ENCODE results near the gene BRD9.

The BRD9 gene

DNA sequence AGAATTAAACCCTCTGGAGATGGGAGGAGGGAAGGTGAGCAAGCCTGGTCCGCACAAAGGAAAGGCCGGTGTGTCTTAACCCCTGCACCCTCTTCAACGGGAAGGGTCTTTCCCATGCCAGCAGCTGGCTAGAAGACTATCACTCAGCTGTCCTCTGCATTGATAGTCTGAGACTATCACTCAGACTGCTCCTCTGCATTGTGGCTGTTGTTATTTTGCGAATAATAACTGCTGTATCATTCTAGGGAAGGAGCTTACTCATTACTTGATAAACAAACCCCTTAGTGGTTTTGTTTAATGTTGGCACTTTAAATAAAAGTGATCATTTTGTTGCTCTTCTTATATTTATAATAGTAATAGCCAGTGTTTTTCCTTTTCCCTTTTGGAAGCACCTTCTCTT is 8.2 kb upstream of the BRD9 start:
- Histone ChIP-seq H3K4me3 (IDR thresholded peaks at IDR 0.05; ENCODE audit: insufficient read depth, low read depth, low read length) (no peak overlapping the region), H3K4me2 (no peak overlapping the region), H3K79me2 (ENCODE audit: insufficient read depth, low read depth) (peaks cover 2% of the 10 kb centered on the region; the same call in 1 of the 2 replicates), H3K27me3 (ENCODE audit: insufficient read depth, low read depth) (no peaks in the 10 kb centered on the region), H4K20me1 (ENCODE audit: insufficient read depth) (no peaks in the 10 kb centered on the region), H3K9ac (no peak overlapping the region), H3K4me1 (ENCODE audit: low read depth, poor library complexity, severe bottlenecking) (no peaks in the 10 kb centered on the region), H3K27ac (no peak overlapping the region), H3K36me3 (ENCODE audit: insufficient read depth) (no peaks in the 10 kb centered on the region; the same call in 1 of the 2 replicates), H2AFZ (ENCODE audit: low read depth) (no peak overlapping the region)
- TF ChIP-seq, protein P1, sequence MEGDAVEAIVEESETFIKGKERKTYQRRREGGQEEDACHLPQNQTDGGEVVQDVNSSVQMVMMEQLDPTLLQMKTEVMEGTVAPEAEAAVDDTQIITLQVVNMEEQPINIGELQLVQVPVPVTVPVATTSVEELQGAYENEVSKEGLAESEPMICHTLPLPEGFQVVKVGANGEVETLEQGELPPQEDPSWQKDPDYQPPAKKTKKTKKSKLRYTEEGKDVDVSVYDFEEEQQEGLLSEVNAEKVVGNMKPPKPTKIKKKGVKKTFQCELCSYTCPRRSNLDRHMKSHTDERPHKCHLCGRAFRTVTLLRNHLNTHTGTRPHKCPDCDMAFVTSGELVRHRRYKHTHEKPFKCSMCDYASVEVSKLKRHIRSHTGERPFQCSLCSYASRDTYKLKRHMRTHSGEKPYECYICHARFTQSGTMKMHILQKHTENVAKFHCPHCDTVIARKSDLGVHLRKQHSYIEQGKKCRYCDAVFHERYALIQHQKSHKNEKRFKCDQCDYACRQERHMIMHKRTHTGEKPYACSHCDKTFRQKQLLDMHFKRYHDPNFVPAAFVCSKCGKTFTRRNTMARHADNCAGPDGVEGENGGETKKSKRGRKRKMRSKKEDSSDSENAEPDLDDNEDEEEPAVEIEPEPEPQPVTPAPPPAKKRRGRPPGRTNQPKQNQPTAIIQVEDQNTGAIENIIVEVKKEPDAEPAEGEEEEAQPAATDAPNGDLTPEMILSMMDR (conservative IDR thresholded peaks at IDR 0.05; ENCODE audit: low read depth, low read length) = no peak

- Histone ChIP-seq H3K4me1 (ENCODE audit: low read depth, poor library complexity, severe bottlenecking) (peaks cover 20% of the 10 kb centered on the region), H3K27ac (peak overlapping the region; percentile 50), H3K79me2 (ENCODE audit: insufficient read depth, low read depth) (peaks cover 55% of the 10 kb centered on the region), H3K36me3 (ENCODE audit: insufficient read depth) (peaks cover 5% of the 10 kb centered on the region; the same call in 1 of the 2 replicates), H3K4me3 (IDR thresholded peaks at IDR 0.05; ENCODE audit: insufficient read depth, low read depth, low read length) (peak overlapping the region; percentile 48), H2AFZ (ENCODE audit: low read depth) (peak overlapping the region; percentile 48; the same call in 1 of the 2 replicates), H4K20me1 (ENCODE audit: insufficient read depth) (no peaks in the 10 kb centered on the region), H3K4me2 (peak overlapping the region; percentile 100), H3K27me3 (ENCODE audit: insufficient read depth, low read depth) (no peaks in the 10 kb centered on the region), H3K9ac (peak overlapping the region; percentile 75)
- TF ChIP-seq, protein P1 (conservative IDR thresholded peaks at IDR 0.05; ENCODE audit: low read depth, low read length) = no peak
These were observed 1.1 kb upstream of the BRD9 start for GRCh38 chr5:893711-894110.

DNA sequence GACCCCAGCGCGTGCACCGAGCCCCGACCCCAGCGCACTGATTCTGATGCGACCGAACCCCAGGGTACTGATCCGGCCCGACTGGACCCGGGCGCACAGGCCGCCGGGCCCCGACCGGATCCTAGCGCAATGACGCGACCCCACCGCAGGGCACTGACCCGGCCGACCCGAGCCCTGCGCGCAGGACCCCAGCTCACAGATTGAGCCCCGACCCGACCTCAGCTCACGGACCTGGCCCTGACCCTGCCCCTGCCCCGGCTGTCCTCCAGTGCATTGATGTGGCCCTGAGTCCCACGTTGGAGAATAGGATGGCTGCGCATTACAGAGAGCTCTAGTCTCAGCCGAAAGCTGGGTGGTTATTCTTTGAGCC is 521 bp upstream of the BRD9 start:
- peaks cover 20% of the 10 kb centered on the region for H3K4me1 ChIP-seq (ENCODE audit: low read depth, poor library complexity, severe bottlenecking)
- H3K9ac ChIP-seq = peak overlapping the region; percentile 75
- peak overlapping the region; percentile 100 for H3K4me2 ChIP-seq
- H3K27me3 ChIP-seq (ENCODE audit: insufficient read depth, low read depth) = no peaks in the 10 kb centered on the region
- H3K27ac ChIP-seq = peak overlapping the region; percentile 50
- H3K4me3 ChIP-seq (IDR thresholded peaks at IDR 0.05; ENCODE audit: insufficient read depth, low read depth, low read length) = peak overlapping the region; percentile 48
- peaks cover 7% of the 10 kb centered on the region; the same call in 1 of the 2 replicates for H3K36me3 ChIP-seq (ENCODE audit: insufficient read depth)
- peaks cover 55% of the 10 kb centered on the region for H3K79me2 ChIP-seq (ENCODE audit: insufficient read depth, low read depth)
- TF ChIP-seq, protein P1 (conservative IDR thresholded peaks at IDR 0.05; ENCODE audit: low read depth, low read length) = no peak
- H2AFZ ChIP-seq (ENCODE audit: low read depth) = peak overlapping the region; percentile 48; the same call in 1 of the 2 replicates
- no peaks in the 10 kb centered on the region for H4K20me1 ChIP-seq (ENCODE audit: insufficient read depth)

- Histone ChIP-seq H3K4me1 (ENCODE audit: low read depth, poor library complexity, severe bottlenecking) (peaks cover 20% of the 10 kb centered on the region), H3K27ac (peak overlapping the region; percentile 41), H3K9ac (peak overlapping the region; percentile 75), H3K4me2 (peak overlapping the region; percentile 91), H3K79me2 (ENCODE audit: insufficient read depth, low read depth) (peaks cover 57% of the 10 kb centered on the region), H3K4me3 (IDR thresholded peaks at IDR 0.05; ENCODE audit: insufficient read depth, low read depth, low read length) (no peak overlapping the region), H2AFZ (ENCODE audit: low read depth) (peak overlapping the region; percentile 48), H3K27me3 (ENCODE audit: insufficient read depth, low read depth) (no peaks in the 10 kb centered on the region), H4K20me1 (ENCODE audit: insufficient read depth) (no peaks in the 10 kb centered on the region), H3K36me3 (ENCODE audit: insufficient read depth) (peaks cover 11% of the 10 kb centered on the region; the same call in 1 of the 2 replicates)
- TF ChIP-seq, protein P1 (conservative IDR thresholded peaks at IDR 0.05; ENCODE audit: low read depth, low read length) = no peak
These were observed 686 bp downstream of the BRD9 start for GRCh38 chr5:891837-892393.

All from KMS-11 (cell line).